GM18517 (cell line): ENCODE measurements around the gene WNT10A.
"Not testable (repeated sequence)": the region's sequence is repeated elsewhere in the genome, so short reads cannot be mapped to it uniquely, and the experiment has no call there.

Experiments used
- ATAC-seq: cut with Tn5 transposase; IDR thresholded peaks from one replicate; pipeline ENCODE4 v1.9.1; 2021; ENCODE audit warnings: mild to moderate bottlenecking, moderate library complexity; ENCODE audit not compliant: unreplicated experiment

WNT10A gene

DNA sequence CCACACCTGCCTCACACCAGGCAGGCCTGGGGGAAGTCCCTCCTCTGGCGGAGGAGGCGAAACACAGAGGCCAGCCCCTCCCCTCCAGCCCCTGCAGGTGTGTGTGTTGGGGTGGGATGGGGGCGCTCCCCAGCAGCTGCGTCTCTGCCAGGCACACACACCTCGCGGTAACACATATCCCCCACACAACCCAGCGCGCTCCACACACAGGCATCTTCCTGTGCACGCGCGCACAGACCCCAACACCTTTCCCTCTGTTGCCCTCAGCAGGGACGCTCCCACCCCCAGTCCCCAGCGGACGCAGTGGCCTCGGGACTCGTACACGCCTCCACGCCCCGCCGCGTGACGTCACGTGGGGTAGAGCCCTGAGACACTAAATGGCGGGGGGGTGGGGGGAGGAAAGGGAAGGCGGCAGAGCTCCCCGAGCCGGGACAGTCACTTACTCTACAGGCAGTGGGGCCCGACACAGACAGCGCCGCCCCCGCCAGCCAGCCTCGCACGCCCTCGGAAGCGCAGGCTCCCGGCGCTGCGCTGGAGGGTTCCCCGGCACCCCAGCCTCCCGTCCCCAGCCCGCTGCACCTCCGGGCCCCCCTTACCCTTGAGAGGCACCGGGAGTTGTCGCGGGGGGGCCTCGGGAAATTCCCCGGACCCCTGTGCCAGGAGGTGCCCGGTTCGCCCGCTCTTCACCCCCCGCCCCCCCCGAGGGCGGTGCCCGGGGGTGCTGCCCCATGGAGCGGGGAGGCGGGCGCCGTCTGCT lies at the start of gene WNT10A:
Gene WNT10A, plus strand, starts transcription at position 751 of the 757 bp plus-strand sequence. CDS start 144 bp downstream, outside the sequence.
- peak; percentile 72 for ATAC-seq

DNA sequence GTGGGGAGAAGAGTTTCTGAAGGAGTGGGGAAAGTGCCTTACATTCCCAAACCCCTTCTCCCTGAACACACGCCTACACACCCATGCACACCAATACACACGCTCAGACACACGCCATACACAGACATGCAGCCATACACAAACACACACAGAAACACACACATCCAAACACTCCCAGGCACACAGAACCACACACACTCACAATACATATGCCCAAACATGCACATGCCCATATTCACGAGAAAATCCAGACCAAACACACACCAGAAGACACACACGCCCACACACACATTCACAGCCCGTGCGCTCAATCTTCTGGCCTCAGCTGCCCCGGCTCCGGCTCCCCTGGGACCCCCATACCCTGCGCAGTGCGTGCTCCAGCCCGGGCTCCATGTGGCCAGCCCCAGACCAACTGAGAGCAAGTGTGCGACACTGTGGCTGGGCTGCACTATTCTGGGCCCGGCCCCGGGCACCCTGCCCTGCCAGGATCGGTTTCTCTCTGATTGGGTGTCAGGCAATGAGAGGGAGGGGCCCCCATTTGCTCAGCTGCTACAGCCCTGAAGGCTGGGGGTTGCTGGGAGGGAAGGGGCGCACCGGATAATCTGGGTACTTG lies 49.2 kb upstream of the WNT10A start, which contains the start of gene PRKAG3:
Gene PRKAG3, minus strand, starts transcription at position 426 of the 613 bp plus-strand sequence.
- no peak for ATAC-seq

DNA sequence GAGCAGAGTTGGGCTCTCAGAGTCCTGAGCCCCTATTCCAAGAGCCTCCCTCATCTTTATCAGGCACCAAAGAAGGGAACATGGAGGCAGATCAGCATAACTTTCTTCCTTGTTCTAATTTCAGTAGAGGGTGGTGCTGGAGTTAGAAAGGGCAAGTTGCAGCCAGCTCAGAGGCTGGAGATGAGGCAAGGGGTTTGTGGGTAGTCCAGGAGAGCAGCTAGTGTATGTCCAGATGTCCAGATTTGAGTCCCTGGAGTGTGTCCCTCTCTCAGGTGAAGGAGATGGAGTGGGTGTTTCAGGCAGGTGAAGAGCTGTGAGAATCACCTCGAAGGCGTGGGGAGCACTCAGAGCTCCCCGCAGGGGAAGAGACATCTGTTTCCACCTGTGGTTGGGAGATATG lies 48.6 kb upstream of the WNT10A start:
- no peak for ATAC-seq

DNA sequence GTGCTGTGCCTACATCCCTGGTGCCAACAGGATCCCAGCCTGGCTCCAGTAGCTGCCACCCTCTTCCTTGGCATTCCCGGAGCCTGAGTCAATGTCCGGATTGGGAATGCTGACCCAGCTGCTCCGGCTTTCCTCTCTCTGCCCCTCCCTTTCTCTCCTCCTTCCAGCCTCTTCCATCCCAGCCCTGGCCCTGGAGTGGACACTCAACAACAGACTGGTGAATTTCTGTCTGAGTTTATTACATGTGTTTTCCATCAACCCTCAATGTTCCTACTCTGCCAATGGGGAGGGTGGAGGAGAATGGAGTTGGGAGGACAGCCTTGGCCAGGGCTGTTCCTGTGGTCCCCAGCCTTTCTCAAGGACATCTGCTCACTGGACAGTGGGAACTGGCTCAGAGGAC lies 48.1 kb upstream of the WNT10A start:
- ATAC-seq: no peak

DNA sequence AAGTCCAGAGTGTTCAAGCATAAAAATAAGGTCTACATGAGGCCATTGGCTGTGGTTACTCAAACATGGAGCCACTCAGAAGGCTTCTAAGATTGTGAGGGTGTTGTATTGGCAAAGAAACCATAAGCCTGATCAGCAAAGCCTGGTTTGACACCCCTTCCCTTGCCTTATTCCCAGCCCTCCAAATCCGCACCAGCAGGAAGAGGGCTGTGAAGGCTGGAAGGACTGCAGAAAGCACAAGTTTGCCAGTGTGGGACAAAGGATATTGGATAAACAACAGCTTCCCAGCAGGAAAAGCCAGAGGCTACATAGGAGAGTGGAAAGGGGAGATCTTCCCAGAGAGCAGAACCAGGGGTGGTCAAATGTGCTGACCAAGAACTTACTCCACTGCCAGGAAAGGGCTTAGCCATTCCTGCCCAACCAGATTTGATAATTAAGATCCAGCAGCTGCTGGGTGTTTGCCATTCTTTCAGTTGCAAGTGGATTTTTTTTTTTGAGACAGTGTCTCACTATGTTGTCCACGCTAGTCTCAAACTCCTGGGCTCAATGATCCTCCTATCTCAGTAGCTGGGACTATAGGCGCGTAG lies 47.5 kb upstream of the WNT10A start:
- no peak for ATAC-seq

DNA sequence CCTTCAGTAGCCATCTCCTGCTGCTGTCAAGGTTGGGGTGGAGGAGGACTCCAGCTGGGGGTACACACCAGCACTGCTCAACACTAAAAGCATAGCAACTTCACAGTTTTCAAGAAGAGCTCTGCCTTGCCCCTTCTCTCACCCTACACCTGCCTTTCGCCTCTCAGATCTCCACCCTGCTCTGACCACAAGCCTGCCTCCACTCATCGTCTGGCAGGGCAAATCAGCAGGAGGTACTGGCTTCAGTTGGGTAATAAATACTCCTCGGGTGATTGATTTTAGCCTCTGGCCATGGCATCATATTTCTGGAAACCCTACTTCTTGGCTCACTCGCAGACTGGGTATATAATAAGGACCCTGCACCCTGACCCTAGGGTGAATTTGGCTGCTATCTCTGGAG lies 46.0 kb upstream of the WNT10A start:
- no peak for ATAC-seq

DNA sequence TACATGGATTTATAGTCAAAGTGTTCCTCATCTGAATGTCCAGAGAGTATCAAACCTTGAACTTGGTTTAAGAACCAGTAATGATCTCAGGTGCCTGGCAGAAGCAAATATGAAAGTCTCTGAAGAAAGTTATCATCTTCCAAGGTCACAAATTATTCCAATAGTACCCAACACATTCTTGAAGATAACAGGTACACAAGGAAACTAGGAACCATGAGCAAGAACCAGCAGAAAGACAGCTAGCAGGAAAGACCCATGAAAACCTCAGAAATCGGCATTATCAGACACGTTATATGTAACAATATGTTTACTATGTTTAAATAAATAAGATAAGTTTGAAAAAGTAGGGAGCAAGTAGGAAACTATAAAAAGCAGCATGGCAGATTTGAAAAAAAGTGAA lies 43.2 kb upstream of the WNT10A start:
- no peak for ATAC-seq

DNA sequence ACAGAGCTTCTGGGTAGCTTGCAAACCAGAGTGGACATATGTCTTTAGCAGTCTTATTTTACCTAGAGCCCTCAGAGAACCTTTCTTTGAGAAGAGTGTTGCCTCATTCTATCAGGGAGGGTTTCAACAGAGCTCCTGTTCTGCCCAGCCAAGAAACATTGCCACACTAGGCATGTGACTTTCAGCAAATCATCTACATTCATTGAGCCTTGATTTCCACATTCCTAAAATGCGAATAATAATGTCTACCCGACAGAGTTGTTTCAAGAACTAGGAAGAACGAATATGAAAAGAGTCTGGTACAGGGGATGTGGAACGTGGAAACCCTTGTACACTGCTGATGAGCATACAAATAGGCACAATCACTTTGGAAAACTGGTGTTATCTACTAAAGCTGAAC lies 41.2 kb upstream of the WNT10A start:
- ATAC-seq: no peak

DNA sequence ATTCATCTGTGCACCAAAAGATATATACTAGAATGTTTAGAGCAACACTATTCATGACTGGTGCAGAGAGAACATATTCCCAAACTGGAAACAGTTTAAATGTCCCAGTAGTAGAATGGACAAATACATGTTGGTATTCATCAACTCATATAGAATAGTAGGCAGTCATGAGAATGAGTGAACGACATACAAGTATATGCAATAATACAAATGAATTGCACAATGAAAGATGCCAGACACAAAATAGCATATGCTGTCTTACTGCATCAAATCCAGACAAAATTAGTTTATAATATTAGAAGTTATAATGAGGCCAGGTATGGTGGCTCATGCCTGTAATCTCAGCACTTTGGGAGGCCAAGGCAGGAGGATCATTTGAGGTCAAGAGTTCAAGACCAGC lies 40.8 kb upstream of the WNT10A start:
- ATAC-seq: no peak

DNA sequence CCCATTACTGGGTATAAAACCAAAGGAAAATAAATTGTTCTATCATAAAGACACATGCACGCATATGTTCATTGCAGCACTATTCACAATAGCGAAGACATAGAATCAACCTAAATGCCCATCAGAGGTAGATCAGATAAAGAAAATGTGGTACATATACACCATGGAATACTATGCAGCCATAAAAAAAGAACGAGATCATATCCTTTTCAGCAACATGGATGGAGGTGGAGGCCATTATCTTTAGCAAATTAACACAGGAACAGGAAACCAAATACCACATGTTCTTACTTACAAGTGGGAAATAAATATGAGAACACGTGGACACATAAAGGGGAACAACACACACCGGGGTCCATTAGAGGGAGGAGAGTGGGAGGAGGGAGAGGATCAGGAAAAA lies 36.3 kb upstream of the WNT10A start:
- not testable (repeated sequence) for ATAC-seq

DNA sequence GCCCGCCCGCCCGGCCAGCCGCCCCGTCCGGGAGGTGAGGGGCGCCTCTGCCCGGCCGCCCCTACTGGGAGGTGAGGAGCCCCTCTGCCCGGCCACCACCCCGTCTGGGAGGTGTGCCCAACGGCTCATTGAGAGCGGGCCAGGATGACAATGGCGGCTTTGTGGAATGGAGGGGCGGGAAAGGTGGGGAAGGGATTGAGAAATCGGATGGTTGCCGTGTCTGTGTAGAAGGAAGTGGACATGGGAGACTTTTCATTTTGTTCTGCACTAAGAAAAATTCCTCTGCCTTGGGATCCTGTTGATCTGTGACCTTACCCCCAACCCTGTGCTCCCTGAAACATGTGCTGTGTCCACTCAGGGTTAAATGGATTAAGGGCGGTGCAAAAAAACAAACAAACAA lies 33.7 kb upstream of the WNT10A start:
- not testable (repeated sequence) for ATAC-seq

DNA sequence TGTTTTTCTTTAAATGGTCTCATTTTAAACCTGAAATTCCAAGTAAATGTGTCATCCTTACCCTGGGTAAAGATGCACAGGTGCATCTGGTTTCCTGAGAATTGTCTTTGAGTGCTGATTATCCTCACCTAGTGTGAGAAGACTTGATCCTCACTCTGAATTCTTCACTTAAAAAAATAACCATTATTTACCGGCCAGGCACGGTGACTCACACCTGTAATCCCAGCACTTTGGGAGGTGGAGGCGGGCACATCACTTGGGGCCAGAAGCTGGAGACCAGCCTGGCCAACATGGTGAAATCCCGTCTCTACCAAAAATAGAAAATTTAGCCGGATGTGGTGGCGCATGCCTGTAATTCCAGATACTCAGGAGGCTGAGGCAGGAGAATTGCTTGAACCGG lies 30.9 kb upstream of the WNT10A start:
- ATAC-seq: no peak

DNA sequence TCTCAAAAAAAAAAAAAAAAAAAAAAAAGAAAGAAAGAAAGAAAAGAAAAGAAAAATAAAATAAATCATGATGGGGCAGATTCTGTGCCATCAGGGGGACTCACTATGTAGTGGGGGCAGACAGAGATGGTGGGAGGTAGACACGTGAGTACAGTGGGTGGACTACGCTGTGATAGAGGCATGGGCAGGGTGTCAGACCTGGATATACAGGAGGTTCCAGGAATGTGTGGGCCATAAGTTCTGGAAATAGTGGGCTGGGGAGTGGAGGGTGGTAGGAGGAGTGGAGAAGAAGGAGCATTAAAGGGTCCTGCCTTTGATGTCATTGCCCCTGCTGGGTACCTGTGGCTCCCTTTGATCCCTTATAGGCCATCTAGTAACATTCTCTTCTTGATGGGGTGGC lies 29.9 kb upstream of the WNT10A start:
- no peak for ATAC-seq

DNA sequence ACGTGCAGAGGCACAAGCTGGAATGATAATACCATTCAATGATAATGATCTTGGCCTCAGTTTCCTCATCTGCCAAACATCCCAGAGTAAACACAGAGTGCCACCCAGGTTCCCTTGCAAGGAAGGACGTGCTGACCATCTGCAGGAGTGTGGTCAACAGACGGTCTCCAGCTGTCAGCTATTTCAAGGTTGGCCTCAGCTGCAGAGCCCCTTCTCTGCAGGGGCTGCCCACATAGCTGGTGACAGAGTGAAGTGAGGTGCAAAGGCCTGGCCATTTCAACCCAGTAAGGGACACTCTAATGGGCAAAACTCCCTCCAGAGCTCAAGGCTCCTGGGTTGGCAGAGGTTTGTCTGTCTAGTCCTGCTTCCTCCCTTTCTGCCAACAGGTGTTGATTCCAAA lies 29.4 kb upstream of the WNT10A start:
- ATAC-seq: no peak

DNA sequence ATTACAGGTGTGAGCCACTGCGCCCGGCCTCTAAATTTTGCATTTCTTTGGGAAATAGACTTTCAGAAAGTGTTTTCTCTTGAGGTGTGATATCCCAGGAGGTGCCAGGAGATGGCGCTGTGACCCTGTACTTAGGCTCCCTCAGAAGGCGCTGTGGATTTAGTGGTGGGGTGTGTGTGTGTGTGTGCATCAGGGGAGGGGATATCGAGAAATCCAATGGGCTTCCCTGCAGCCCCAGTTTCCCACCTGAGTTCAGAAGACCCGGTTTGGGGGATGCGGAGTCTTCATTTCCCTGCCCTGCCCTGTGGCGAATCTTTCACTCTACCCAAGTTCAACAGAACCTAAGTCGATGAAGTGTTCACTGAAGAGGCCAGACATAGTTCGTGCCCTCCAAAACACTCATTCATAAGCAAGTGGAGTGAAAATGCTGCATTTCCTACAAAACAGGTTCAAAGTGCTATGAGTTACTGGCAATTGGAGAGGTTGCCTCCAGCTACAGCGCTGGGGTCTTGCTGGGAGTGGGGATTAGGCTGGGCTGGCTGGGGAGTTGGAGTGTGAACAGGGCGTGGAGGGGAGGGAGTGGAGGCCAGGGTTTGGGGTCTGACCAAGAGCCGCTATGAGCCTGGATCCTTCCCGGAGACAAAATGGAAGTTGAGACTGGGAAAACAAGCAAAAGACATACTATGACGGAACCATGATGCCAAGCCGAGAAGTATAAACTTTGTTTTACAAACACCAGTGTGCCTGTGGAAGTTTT lies 27.6 kb upstream of the WNT10A start:
- ATAC-seq: no peak

DNA sequence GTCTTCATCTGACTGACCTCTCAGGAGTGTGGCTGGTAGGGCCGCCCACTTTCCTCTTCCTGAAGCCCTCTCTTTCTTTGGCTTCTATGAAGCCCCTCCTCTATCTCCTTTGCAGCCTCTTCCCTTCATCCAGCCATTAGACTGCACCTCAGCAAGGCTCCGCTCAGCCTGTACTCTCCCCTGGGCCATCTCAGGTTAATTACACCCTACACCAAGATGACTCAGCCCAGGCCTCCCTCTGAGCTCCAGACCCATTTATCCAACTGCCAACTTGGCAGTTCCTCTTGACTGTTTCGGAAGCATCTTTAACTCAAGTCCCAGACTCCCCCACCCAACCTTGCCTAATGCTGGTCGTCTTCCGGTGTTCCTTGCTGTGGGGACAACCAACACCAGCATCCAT lies 26.9 kb upstream of the WNT10A start:
- ATAC-seq: no peak

DNA sequence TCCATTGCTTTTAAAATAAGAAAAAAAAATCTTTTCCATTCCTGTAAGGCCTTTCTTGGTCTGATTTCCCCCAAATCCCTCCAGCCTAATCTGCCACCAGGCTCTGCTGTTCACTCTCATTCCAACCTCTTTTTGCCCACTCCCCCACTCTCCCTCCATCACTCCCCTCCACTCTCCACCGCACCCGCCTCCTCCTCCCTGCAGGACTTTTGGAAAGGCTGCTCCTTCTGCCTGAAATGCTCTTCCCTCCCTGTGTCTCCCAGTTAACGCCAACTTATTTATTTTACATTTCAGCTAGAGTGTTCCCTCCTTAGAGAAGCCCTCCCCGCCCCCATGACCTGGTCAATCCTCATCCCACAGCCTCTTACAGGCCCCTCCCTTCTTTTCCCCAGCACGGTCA lies 25.8 kb upstream of the WNT10A start:
- ATAC-seq: no peak

DNA sequence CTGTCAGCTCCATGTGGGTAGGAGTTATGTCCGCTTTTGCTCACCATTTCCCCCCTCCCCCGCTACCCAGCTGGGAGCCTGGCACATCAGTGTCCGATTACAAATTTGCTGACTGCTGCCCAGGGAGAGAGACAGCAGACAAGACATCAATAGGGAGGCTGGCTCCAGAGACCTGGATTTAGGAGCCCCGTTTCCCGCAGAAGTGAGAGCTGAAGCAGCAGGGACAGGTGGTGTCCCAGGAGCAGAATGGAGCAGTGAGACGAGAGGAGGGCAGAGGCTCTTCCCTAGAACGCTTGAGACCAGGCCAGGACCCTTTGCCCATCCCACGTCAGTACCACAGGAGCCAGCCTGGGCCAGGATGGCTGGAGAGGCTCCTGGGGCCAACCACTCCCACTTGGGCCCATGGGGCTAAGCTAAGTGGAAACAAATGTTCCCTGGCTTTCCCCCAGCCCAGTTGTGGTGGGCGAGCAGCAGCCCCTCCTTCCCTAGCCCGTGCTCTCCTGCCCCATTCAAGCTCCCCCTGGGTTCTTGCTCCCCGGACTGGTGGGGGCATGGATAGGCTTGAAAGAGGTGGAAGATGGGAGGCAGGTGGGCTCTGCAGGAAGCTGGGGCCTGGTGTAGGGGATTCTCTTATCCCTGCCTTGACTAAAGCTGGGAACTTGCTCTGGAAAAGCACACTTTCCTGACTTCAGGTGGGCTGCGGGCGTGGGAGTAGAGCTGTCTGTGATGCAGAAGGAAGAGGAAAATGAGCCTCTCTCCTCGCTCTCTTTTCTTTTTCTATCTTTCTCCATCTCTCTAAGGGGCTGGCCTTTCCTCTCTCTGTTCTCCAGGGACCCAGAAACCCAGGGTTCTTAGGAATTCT lies 25.1 kb upstream of the WNT10A start:
- no peak for ATAC-seq

DNA sequence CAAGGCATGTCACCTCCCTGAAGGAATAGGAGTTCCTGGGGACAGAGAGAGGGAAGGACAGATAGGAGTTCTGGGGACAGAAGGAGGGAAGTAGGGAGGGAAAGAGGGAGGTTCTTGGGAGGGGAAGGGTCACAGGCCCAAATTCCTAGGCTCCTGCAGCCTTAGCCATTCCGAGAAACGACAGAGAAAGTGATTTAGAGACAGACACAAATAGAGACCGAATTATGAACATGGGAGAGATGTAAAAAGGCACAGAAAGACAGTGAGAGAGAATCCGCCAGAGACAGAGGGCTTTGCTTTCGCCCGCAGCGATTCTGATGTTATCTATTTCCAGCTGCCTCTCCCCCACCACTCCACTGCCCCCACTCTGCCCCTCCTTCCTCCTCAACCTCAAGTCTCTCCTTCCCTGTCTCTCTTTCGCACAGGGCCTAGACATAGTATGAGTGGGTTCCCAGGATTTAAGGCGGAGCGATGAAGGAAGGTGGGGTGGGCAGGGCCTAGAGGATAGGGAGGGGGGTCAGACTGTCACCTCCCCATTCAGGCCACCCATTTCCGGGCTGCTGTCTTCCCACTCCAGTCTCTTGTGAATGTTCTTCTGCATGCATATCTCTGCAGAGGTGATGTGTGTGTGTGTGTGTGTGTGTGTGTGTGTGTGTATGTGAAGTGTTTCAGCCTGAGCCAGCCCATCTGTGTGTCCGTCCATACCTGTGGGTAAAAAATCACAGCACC lies 24.3 kb upstream of the WNT10A start:
- no peak for ATAC-seq

DNA sequence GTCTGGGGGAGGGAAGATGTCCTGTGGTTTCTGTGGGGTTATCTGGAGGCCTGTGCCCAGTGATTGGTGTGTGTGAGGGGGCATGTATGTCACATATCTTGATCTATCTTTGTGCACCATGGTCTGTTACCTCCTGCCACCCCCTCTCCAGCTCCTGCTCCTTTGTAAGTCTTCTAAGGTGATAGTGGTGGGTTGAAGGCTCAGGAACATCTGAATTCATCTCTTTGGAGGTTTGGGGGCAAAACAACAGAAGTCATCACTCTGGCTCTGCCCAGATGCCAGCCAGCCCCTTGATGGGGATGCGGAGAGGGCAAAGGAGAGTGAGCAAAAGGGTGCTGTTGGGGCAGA lies 23.8 kb upstream of the WNT10A start:
- no peak for ATAC-seq
